Stimulated activated CD8-positive, alpha-beta memory T cell treated with anti-CD3 and anti-CD28 coated beads, Interleukin-2, amount 100 ng/mL, for 48 hours (primary cell): ENCODE results near the gene KIF23.
"Not testable (repeated sequence)": the region's sequence is repeated elsewhere in the genome, so short reads cannot be mapped to it uniquely, and the experiment has no call there.

Experiments used
- DNase-seq, 2 donors: peaks; one replicate each; pipeline ENCODE4 v3.0.0-alpha.2; 2020; ENCODE audit warnings: low read depth in 2 of 2

Gene KIF23

GRCh38 chr15:69434679-69435078, 20.5 kb downstream of the KIF23 start:
- no peak for DNase-seq

DNA sequence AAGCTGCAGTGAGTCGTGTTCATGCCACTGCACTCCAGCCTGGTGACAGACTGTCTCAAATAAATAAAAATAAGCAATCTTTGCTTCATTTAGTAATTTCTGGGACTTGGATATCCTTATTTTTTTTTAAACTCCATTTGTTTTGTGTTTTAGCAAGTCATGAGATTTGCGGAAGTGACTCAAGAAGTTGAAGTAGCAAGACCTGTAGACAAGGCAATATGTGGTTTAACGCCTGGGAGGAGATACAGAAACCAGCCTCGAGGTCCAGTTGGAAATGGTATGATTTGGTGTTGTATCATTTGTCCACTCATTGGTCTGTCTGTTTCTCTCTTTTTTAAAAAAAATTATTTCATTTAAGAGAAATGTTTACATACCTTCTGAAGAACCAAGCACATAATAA, 21.8 kb downstream of the KIF23 start:
- no peak for DNase-seq

DNA sequence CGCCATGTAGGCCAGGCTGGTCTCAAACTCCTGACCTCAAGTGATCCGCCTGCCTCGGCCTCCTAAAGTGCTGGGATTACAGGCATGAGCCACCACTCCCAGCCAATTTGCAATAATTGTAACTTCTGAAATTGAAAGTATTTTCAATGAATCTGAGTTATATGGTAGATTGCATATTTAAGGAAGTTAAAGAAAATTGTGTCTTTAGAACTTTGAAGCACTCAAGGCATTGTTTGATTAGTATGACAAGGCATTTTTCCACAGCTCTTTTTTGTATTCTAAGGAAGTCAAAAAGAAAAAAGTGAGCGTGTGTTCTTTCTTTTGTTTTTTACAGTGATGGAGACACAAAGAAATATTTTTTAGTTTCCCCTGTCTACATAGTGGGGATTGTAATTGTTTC, 22.8 kb downstream of the KIF23 start:
- DNase-seq, result no peak

DNA sequence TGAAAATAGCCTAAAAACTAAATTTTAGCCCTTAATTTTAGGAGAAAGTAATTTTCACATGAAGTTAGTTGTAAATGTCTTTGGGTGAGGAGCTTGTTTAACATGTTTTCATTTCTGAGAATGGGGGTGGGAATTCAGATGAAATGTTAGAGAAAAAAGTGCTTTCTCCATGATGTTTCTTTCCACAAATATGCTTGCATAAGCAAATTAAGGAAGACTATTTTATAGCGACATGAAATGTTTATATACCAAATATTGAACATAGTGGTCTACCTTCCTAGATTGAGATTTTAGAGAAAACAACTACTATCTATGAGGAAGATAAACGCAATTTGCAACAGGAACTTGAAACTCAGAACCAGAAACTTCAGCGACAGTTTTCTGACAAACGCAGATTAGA, 25.5 kb downstream of the KIF23 start:
- no peak for DNase-seq

- DNase-seq, result no peak
Observed at GRCh38 chr15:69443032-69443611, 29.0 kb downstream of the KIF23 start.

- DNase-seq, result no peak
Observed at GRCh38 chr15:69444686-69445085, 30.5 kb downstream of the KIF23 start.

DNA sequence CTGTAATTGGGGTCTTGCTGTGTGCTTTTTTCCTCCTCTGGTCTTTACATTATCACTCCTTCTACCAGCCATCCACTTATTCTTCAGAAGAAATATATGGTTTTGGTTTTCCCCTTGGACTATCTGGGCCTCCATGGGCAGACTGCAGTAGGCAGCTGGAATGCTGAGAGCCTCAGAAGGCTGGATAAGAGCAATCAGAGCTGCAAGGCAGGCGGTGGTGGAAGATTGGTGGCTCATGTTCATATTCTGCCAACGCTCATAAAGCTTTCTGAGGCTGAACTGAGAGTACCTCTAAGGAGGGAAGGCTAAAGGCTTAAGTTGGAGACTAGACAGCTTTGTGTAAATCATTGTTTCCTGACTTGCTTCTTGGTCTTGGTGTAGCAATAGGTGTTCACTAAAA, 32.8 kb downstream of the KIF23 start:
- no peak for DNase-seq

DNA sequence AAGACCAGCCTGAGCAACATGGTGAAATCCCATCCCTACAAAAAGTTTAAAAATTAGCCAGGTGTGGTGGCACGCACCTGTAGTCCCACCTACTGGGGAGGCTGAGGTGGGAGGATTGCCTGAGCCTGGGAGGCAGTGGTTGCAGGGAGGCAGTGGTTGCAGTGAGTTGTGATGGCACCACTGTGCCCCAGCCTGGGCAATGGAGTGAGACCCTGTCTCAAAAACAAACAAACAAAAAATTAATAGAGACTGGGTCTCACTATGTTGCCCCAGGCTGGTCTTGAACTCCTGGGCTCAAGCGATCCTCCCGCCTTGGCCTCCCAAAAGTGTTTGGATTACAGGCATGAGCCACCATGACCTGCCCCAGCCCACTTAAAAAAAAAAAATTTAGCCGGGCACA, 36.1 kb downstream of the KIF23 start:
- DNase-seq, result not testable (repeated sequence)

DNA sequence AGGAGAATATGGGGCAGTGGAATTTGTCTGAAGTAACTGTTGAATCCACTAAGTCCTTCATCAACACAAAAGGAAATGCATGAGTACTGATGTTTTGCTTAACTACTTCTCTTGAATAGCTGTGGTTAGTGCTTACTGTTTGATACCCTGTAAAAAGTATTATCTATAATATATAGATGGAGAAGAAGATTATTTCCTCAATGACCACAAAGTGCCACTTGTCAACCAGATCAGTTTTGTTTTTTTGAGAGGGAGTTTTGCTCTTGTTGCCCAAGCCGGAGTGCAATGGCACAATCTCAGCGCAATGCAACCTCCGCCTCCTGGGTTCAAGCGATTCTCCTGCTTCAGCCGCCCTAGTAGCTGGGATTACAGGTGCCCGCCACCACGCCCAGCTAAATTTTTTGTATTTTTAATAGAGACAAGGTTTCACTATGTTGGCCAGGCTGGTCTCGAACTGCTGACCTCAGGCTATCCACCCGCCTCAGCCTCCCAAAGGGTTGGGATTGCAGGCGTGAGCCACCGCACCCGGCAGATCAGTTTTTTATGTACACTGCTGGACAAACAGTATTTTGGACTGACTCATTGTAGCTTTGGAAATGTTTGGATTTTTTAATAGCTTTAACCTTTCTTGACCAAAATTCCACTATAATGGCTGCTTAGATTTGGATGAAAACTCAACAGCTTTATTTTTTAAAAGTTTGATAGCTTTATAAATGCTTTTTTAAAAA, 37.0 kb downstream of the KIF23 start:
- DNase-seq, result no peak

DNA sequence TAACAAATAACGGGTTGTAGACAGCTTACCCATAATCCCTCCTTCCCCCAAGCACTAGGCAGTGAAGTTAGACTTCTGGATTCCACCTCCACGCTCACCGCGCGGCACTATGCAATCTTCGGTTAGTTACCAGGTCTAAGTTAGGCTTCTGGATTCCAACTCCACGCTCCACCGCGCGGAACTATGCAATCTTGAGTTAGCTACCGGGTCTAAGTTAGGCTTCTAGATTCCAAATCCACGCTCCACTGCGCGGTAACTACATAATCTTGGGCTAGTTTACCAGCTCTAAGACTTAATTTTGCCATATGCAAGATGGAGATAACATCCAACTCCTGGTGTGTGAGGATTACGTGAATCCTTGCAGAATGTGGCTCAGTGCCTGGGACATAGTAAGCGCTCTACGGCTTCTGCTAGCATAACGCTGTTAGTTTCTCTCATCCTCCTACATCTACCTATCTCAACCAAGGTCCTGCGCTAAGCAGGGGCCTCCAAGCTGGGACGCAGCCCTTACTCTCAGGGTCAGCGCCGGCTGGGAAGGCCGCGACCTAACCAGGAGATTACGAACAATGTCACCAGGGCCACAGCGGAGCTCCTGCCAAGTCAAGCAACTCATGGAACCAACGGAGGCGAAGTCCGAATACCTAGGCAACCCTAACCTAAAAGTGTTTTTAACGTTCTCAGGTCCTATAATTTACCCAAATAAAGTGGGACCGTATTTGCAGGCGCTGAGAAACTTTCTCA, 38.0 kb downstream of the KIF23 start:
- no peak for DNase-seq

DNA sequence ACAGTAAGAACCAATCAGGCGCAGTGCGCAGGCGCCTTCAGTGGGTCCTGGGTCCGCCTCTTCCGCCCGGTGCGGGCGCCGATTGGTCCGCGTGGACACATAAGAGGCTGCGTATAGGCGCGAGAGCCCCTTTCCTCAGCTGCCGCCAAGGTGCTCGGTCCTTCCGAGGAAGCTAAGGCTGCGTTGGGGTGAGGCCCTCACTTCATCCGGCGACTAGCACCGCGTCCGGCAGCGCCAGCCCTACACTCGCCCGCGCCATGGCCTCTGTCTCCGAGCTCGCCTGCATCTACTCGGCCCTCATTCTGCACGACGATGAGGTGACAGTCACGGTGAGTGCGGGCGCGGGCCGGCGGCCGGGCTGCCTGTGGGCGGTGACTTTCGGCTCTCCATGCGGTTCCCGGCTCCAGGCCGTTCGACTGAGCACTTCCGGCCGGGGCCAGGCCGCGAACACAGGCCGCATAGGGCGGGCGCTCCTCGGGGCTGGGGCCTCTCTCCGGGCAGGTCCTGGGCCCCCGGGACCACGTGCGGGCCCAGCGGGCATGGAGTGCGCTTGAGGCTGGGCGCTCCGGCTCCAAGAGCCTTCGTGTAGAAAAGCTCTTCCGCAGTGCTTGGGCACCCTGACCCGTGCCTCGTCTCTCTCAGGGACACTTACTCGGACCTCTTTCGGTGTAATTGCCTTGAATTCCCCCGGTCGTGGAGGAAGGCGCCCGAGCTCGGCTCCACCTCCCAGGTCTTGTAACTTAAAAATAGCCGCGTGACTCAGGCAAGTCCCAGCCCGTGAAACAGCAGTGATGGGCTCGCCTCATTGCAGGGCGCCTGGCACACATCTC, 38.8 kb downstream of the KIF23 start, which contains the start of gene RPLP1:
RPLP1 (plus strand) TSS at position 127 of the 830 bp plus-strand sequence; CDS start at position 258, 131 bp downstream.
- DNase-seq, result peak; percentile 88 to 91

DNA sequence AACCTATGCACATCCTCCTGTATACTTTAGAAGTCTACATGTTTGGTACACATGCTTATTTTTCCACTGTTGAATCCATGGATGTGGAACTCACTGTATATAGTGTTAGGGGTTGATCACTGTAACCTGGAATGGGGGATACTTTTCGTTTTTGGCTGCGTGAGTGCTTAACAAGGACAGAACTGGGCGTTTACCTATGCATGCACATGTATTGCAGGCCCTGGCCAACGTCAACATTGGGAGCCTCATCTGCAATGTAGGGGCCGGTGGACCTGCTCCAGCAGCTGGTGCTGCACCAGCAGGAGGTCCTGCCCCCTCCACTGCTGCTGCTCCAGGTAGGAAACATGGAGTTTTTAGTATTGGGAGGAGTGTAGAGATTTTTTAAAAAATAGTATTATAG, 40.8 kb downstream of the KIF23 start:
- no peak for DNase-seq

GRCh38 chr15:69456208-69457166, 42.3 kb downstream of the KIF23 start:
- no peak for DNase-seq

- DNase-seq, result no peak
Observed at GRCh38 chr15:69457304-69458280, 43.4 kb downstream of the KIF23 start.

- DNase-seq, result no peak
Observed at GRCh38 chr15:69459066-69459465, 44.9 kb downstream of the KIF23 start.

DNA sequence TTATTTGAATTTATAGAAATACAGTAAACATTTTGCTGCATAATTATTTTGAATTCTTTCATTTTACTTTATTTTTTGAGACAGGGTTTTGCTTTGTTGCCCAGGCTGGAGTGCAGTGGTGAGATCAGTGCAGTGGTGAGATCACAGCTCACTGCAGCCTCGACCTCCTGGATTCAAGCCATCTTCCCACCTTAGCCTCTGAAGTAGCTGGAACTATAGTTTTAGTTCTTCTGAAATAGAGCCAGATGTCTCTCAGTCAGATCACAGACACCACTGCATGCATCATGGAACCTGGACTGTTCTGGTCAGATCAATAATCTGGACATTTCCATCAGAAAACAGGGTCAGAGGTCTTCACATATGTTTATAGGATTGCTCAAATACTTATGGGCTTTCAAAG, 46.3 kb downstream of the KIF23 start:
- DNase-seq, result no peak

DNA sequence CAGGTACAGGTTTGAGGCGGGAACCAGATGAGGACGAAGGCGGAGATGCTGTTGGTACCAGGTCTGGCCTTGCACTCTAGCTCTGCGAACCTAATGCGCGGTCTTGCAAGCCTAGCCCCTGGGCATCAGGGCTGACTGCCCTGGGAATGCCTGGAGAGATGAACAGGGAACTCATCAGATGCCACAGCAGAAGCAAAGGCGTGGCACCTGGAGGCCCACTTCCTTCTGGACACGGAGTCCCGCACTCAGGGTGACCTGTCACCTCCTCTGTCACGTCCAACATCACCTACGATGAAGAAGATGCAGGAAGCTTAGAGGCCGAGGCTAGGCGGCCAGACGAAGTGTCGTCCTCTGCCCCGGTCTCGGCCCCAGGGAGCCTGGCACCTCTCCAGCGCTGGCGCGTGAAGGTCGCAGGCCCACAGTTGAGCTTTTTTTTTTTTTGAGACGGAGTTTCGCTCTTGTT, 47.9 kb downstream of the KIF23 start:
- no peak for DNase-seq

GRCh38 chr15:69462493-69463181, 48.5 kb downstream of the KIF23 start:
- DNase-seq, result peak; percentile 88 to 91

DNA sequence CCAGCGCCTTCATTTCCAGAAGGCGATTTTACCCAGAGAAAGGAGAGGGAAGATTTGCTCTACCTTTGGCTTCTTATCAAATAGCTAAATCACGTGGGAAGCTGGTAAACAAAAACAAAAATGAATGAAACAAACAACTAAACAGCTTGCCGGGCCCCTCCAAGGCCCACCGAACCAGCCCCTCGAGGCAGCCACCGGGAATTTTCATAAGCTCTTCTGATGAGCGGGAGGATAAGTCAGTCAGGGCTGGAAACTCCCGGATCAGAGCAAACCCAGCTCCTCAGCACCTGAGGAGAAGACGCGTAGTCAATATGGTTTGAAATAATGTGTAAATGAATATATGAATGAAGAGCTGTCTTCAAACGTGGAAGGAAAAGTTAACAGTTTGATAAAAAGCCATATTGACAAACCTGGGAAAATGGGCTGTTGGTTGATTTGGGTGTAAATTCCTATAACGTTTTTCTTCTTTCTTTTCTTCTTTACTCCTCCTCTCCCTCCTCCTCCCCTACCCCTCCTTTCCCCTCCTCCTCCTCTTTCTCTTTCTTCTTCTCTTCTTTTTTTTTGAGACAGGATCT, 49.1 kb downstream of the KIF23 start:
- no peak for DNase-seq
